ENCODE results near the gene PMPCB. TPM values are rescaled to one million over a fixed set of nuclear protein-coding genes. Genes with fewer than 3 reads are reported as not detected.

PMPCB gene
- polyA plus RNA-seq, 6 donors from 2014 or later: 68.8 to 88.1 (median 75.2) TPM

- Mint-ChIP-seq H3K9me3 (no peaks in the 10 kb centered on the region), H3K4me1 (peaks cover 45 to 70% (median 48%) of the 10 kb centered on the region in 3 donors), H3K27ac (peak overlapping the region; percentile 96 to 99 (median 98)), H3K4me3 (peak overlapping the region; percentile 94 to 100 (median 98)), H3K27me3 (no peaks in the 10 kb centered on the region), H3K36me3 (peaks cover 22 to 27% of the 10 kb centered on the region in 2 donors)
- DNase-seq: no peak
- peak; percentile 15 to 29 for ATAC-seq (ENCODE audit: low read depth in 2 of 2)
Measured at GRCh38 chr7:103343758-103344452, 46.7 kb downstream of the PMPCB start.

- Mint-ChIP-seq H3K9me3 (no peaks in the 10 kb centered on the region), H3K27me3 (no peaks in the 10 kb centered on the region), H3K4me1 (peaks cover 43 to 72% (median 48%) of the 10 kb centered on the region in 3 donors), H3K4me3 (peak within 1 kb of the TSS; percentile 94 to 100 (median 98)), H3K36me3 (peaks cover 16 to 20% of the 10 kb centered on the region in 2 donors), H3K27ac (peak within 1 kb of the TSS; percentile 96 to 99 (median 98))
- ATAC-seq (ENCODE audit: low read depth in 2 of 2): peak; percentile 85 to 88
- DNase-seq: peak; percentile 80
Measured at GRCh38 chr7:103344453-103345149, 47.4 kb downstream of the PMPCB start, which contains the start of gene DNAJC2. Gene DNAJC2, minus strand, starts transcription at chr7:103344767. Its CDS starts 145 bp downstream, at chr7:103344622.

- Mint-ChIP-seq H3K4me3 (peak overlapping the region in 6 of 8 donors; percentile 12 to 100 (median 74)), H3K4me1 (peaks cover 42 to 78% (median 45%) of the 10 kb centered on the region in 3 donors), H3K27ac (peak overlapping the region in 1 of 6 donors; percentile 28), H3K9me3 (no peaks in the 10 kb centered on the region), H3K27me3 (no peaks in the 10 kb centered on the region), H3K36me3 (peaks cover 3 to 5% of the 10 kb centered on the region in 2 donors)
- DNase-seq (no peak), ATAC-seq (ENCODE audit: low read depth in 2 of 2) (no peak)
Measured at GRCh38 chr7:103346396-103346795, 49.2 kb downstream of the PMPCB start.

GRCh38 chr7:103347507-103348267 lies 50.5 kb downstream of the PMPCB start, which contains the start of gene PSMC2:
Gene PSMC2, plus strand, starts transcription at chr7:103347643. Its CDS starts 69 bp downstream, at chr7:103347712.
- peak; percentile 80 for DNase-seq
- ATAC-seq (ENCODE audit: low read depth in 2 of 2): peak; percentile 69 to 70
- Mint-ChIP-seq H3K27ac (peak within 1 kb of the TSS; percentile 97 to 99 (median 98)), H3K9me3 (no peaks in the 10 kb centered on the region), H3K4me3 (peak within 1 kb of the TSS; percentile 96 to 100 (median 100)), H3K36me3 (no peaks in the 10 kb centered on the region), H3K27me3 (no peaks in the 10 kb centered on the region), H3K4me1 (peaks cover 45 to 80% (median 46%) of the 10 kb centered on the region in 3 donors)

GRCh38 chr7:103348452-103348851 lies 51.2 kb downstream of the PMPCB start:
- no peaks in the 10 kb centered on the region for H3K36me3 Mint-ChIP-seq
- peaks cover 46 to 79% (median 46%) of the 10 kb centered on the region in 3 donors for H3K4me1 Mint-ChIP-seq
- no peaks in the 10 kb centered on the region for H3K27me3 Mint-ChIP-seq
- H3K27ac Mint-ChIP-seq: peak overlapping the region in 5 of 6 donors; percentile 80 to 98 (median 90)
- no peak for DNase-seq
- H3K4me3 Mint-ChIP-seq: peak overlapping the region; percentile 96 to 100 (median 100)
- no peaks in the 10 kb centered on the region for H3K9me3 Mint-ChIP-seq
- ATAC-seq (ENCODE audit: low read depth in 2 of 2): no peak

- DNase-seq (no peak), ATAC-seq (ENCODE audit: low read depth in 2 of 2) (no peak)
- Mint-ChIP-seq H3K36me3 (no peaks in the 10 kb centered on the region), H3K27ac (peak overlapping the region in 3 of 6 donors; percentile 2 to 79 (median 47)), H3K4me3 (peak overlapping the region; percentile 58 to 100 (median 96)), H3K4me1 (peaks cover 43 to 76% (median 46%) of the 10 kb centered on the region in 3 donors), H3K9me3 (no peaks in the 10 kb centered on the region), H3K27me3 (no peaks in the 10 kb centered on the region)
Measured at GRCh38 chr7:103348959-103349358, 51.7 kb downstream of the PMPCB start.

GRCh38 chr7:103349805-103350204 lies 52.6 kb downstream of the PMPCB start:
- Mint-ChIP-seq H3K9me3 (no peaks in the 10 kb centered on the region), H3K36me3 (no peaks in the 10 kb centered on the region), H3K27ac (peak overlapping the region in 2 of 6 donors; percentile 0 to 42), H3K4me1 (peaks cover 41 to 71% (median 46%) of the 10 kb centered on the region in 3 donors), H3K4me3 (peak overlapping the region in 5 of 8 donors; percentile 50 to 97 (median 75)), H3K27me3 (no peaks in the 10 kb centered on the region)
- DNase-seq (no peak), ATAC-seq (ENCODE audit: low read depth in 2 of 2) (no peak)

Other genes starting within 250 kb of the PMPCB start
- gene FBXL13, start 222.6 kb upstream of the PMPCB start, polyA plus RNA-seq (ENCODE audit: low read depth in 6 of 6): 1 to 10 TPM in 1 of 6 donors, under 1 TPM in 4, not detected in 1; 0.45 to 1.8 (median 0.72) TPM
- gene ARMC10, start 222.3 kb upstream of the PMPCB start, polyA plus RNA-seq (ENCODE audit: low read depth in 6 of 6): 10 to 100 TPM; 29.7 to 53.1 (median 38.6) TPM
- 1 to 10 TPM; 6.0 to 9.6 (median 6.6) TPM for gene NAPEPLD, start 148.3 kb upstream of the PMPCB start, polyA plus RNA-seq (ENCODE audit: low read depth in 6 of 6)
- 10 to 100 TPM in 5 of 6 donors, 1 to 10 TPM in 1; 5.7 to 27.4 (median 17.0) TPM for gene DNAJC2, start 47.3 kb downstream of the PMPCB start, polyA plus RNA-seq (ENCODE audit: low read depth in 6 of 6)
- 100 to 1,000 TPM in 1 of 6 donors, 10 to 100 TPM in 5; 65.9 to 106 (median 82.5) TPM for gene PSMC2, start 50.2 kb downstream of the PMPCB start, polyA plus RNA-seq (ENCODE audit: low read depth in 6 of 6)
- not detected for gene SLC26A5, start 148.8 kb downstream of the PMPCB start, polyA plus RNA-seq (ENCODE audit: low read depth in 6 of 6)